Cardiac muscle cell (in vitro differentiated cells and primary cell): ENCODE measurements around the gene HNRNPC. TPM values are rescaled to one million over a fixed set of nuclear protein-coding genes. Genes with fewer than 3 reads are reported as not detected.

Experiments
- DNase-seq, 2 donors: peaks; one replicate each; pipeline versions ENCODE4 v3.0.0 to v3.0.0-alpha.2; 2010 to 2017; ENCODE audit warnings: low read depth in 1 of 2, low spot score in 1 of 2
- H3K27ac ChIP-seq: fragments of 200-600 bp; sonication (generic); 2 replicates; pipeline ENCODE4 v1.5.1; 2016
- H3K27me3 ChIP-seq: fragments of 200-600 bp; sonication (generic); 2 replicates; pipeline ENCODE4 v1.6.0; 2016; ENCODE audit warnings: control low read depth
- H3K36me3 ChIP-seq: fragments of 200-600 bp; sonication (generic); 2 replicates; pipeline ENCODE4 v1.5.1; 2016; ENCODE audit warnings: control low read depth
- H3K4me1 ChIP-seq: fragments of 200-600 bp; sonication (generic); 2 replicates; pipeline ENCODE4 v1.8.1; 2017; ENCODE audit warnings: low read depth, mild to moderate bottlenecking, mixed run types
- H3K4me3 ChIP-seq: fragments of 200-600 bp; sonication (generic); 2 replicates; pipeline ENCODE4 v1.5.1; 2016; ENCODE audit warnings: mild to moderate bottlenecking
- H3K9me3 ChIP-seq: fragments of 200-600 bp; sonication (generic); 2 replicates; pipeline ENCODE4 v1.5.1; 2017; ENCODE audit warnings: low read depth, mild to moderate bottlenecking, control low read depth
- polyA plus RNA-seq: library from polyadenylated mRNA; unstranded; fragments of >200 nt; fragmentation: Nextera tagmentation; extraction: Ambion mirVana; gene quantifications from 2 replicates; pipeline ENCODE4 v1.2.1, GENCODE V29; 2016
- total RNA-seq: library from RNA; depleted of rRNA; stranded (reverse); fragments of >200 nt; gene quantifications from 2 replicates; pipeline ENCODE4 v1.2.3, GENCODE V29; 2016
- TF ChIP-seq, protein P1 (sequence below): IDR thresholded peaks from 2 replicates; pipeline ENCODE4 v1.5.1; 2012; ENCODE audit warnings: low read depth, mild to moderate bottlenecking, low read length

HNRNPC gene
- total and polyA plus RNA-seq, 2 experiments from 2014 or later = 650 to 928 TPM

DNA sequence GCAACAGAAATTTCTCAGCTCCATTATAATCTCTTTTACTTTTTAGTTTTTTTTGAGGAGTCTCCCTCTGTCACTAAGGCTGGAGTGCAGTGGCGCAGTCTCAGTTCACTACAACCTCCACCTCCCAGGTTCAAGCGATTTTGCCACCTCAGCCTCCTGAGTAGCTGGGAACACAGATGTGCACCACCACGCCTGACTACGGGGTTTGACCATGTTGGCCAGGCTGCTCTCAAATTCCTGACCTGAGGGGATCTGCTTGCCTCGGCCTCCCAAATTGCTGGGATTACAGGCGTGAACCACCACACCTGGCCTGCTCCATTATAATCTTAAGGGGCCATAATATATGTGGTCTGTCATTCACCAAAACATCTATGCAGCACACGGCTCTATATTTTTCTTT is 23.4 kb downstream of the HNRNPC start:
- no peak for DNase-seq
- no peaks in the 10 kb centered on the region for H3K9me3 ChIP-seq
- H3K36me3 ChIP-seq = peaks cover 29% of the 10 kb centered on the region
- no peak overlapping the region for H3K27ac ChIP-seq
- no peaks in the 10 kb centered on the region for H3K27me3 ChIP-seq
- no peak overlapping the region for H3K4me3 ChIP-seq
- H3K4me1 ChIP-seq = no peaks in the 10 kb centered on the region
- TF ChIP-seq, protein P1, sequence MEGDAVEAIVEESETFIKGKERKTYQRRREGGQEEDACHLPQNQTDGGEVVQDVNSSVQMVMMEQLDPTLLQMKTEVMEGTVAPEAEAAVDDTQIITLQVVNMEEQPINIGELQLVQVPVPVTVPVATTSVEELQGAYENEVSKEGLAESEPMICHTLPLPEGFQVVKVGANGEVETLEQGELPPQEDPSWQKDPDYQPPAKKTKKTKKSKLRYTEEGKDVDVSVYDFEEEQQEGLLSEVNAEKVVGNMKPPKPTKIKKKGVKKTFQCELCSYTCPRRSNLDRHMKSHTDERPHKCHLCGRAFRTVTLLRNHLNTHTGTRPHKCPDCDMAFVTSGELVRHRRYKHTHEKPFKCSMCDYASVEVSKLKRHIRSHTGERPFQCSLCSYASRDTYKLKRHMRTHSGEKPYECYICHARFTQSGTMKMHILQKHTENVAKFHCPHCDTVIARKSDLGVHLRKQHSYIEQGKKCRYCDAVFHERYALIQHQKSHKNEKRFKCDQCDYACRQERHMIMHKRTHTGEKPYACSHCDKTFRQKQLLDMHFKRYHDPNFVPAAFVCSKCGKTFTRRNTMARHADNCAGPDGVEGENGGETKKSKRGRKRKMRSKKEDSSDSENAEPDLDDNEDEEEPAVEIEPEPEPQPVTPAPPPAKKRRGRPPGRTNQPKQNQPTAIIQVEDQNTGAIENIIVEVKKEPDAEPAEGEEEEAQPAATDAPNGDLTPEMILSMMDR = no peak

DNA sequence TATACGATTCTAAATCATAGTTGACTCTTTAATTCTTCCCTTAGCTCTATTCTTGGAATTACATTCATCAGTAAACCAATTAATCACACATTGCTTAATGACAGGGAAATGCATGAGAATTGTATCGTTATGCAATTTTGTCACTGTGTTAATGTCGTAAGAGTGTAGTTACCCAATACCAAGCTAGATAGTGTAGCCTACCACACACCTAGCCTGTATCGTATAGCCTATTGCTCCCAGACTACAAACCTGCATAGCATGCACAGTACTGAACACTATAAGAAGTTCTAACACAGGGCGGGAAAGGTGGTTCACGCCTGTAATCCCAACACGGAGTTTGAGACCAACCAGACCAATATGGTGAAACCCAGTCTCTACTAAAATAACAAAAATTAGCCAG is 24.7 kb downstream of the HNRNPC start:
- no peaks in the 10 kb centered on the region for H3K9me3 ChIP-seq
- peaks cover 29% of the 10 kb centered on the region for H3K36me3 ChIP-seq
- no peaks in the 10 kb centered on the region for H3K27me3 ChIP-seq
- no peaks in the 10 kb centered on the region for H3K4me1 ChIP-seq
- TF ChIP-seq, protein P1 = no peak
- peak in 1 of 2 donors; percentile 43 for DNase-seq
- H3K27ac ChIP-seq = no peak overlapping the region
- H3K4me3 ChIP-seq = no peak overlapping the region

DNA sequence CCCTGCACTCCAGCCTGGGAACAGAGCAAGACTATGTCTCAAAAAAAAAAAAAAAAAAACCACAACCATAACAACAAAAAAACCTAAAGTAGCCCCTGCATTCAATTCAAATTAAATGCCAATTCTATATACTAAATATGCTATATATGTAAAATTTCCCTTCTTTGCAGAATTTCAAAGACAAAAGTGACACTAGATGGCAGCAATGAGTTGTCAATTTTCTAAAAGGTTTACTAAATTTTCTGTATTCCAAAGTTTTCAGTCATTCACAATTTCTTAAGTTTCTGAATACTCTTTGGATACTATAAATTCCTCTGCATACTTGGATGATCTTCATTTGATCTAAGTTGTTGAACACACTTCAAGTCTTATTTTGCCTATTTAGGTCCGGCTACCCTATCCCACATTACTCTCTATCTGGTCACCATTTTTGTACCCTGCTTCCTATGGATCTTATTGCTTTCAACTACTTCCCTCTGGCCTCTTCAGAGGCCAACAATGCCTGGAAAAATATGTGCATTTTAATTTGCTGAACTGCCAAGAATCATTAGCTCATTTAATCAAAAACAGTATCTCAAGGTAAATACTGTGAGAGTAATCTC is 27.9 kb downstream of the HNRNPC start:
- H3K4me3 ChIP-seq = no peak overlapping the region
- no peaks in the 10 kb centered on the region for H3K4me1 ChIP-seq
- H3K9me3 ChIP-seq = no peaks in the 10 kb centered on the region
- peaks cover 36% of the 10 kb centered on the region for H3K36me3 ChIP-seq
- H3K27ac ChIP-seq = peak overlapping the region; percentile 1
- peak in 1 of 2 donors; percentile 54 for DNase-seq
- no peaks in the 10 kb centered on the region for H3K27me3 ChIP-seq
- TF ChIP-seq, protein P1 = peak; percentile 41

DNA sequence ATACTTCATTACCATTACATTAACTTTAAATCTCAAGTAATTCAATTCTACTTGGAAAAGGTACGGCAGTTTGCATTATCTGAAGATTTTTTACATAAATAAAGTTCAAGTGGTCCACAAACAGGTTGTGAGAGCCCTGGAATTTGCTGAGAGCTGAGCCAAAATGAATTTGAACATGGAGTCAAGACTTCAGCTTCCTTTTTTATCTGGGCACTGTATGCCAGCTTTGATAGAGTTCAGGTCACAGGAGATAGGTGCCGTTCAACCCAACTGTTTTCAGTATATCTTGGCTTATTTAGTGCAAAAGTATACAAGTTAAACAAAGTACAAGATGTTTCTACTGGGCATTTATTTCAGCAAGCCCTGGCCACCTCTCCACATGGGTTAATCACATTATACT is 28.8 kb downstream of the HNRNPC start:
- TF ChIP-seq, protein P1 = no peak
- H3K36me3 ChIP-seq = peaks cover 35% of the 10 kb centered on the region
- H3K27ac ChIP-seq = no peak overlapping the region
- no peak for DNase-seq
- no peaks in the 10 kb centered on the region for H3K4me1 ChIP-seq
- H3K9me3 ChIP-seq = no peaks in the 10 kb centered on the region
- H3K27me3 ChIP-seq = no peaks in the 10 kb centered on the region
- no peak overlapping the region for H3K4me3 ChIP-seq

DNA sequence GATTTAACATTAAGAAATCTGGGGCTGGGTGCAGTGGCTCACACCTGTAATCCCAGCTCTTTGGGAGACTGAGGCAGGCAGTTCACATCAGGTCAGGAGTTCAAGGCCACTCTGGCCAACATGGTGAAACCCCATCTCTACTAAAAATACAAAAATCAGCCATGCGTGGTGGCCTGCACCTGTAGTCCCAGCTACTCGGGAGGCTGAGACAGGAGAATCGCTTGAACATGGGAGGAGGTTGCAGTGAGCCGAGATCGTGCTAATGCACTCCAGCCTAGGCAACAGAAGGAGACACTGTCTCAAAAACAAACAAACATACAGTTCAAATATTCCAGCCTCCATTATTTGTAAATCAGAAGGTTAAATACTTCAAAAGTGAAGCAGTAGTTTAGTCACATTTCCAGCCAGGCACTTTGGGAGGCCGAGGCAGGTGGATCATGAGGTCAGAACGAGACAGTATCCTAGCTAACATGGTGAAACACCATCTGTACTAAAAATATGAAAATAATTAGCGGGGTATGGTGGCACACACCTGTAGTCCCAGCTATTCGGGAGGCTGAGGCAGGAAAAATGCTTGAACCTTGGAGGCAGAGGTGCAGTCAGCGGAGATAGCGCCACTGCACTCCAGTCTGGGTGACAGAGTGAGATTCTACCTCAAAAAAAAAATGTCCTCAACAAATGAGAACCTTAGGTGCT is 30.3 kb downstream of the HNRNPC start:
- Histone ChIP-seq H3K27me3 (no peaks in the 10 kb centered on the region), H3K36me3 (peaks cover 29% of the 10 kb centered on the region), H3K27ac (no peak overlapping the region), H3K9me3 (no peaks in the 10 kb centered on the region), H3K4me3 (no peak overlapping the region), H3K4me1 (no peaks in the 10 kb centered on the region)
- DNase-seq = no peak
- TF ChIP-seq, protein P1 = no peak
